Measurements from ENCODE around the gene MACROD2.

DNA sequence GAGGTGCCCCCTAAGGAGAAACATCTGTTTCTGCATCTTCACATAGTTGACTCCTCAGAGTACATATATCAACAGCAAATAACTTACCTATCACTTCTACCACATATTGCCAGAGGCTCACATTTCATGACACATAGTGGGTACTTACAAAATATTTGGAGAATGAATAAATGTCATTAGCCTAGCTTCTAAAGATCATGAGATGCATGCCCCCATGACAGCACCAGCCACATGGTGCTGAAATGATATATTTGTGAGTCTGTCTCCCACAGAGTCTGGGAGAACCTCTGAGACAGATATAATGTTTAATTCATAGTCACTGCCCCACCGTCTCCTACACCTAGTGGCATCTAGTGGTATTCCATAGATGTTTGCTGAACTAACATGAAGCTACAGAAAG, 2022.3 kb downstream of the MACROD2 start:
- TF ChIP-seq, protein P1, sequence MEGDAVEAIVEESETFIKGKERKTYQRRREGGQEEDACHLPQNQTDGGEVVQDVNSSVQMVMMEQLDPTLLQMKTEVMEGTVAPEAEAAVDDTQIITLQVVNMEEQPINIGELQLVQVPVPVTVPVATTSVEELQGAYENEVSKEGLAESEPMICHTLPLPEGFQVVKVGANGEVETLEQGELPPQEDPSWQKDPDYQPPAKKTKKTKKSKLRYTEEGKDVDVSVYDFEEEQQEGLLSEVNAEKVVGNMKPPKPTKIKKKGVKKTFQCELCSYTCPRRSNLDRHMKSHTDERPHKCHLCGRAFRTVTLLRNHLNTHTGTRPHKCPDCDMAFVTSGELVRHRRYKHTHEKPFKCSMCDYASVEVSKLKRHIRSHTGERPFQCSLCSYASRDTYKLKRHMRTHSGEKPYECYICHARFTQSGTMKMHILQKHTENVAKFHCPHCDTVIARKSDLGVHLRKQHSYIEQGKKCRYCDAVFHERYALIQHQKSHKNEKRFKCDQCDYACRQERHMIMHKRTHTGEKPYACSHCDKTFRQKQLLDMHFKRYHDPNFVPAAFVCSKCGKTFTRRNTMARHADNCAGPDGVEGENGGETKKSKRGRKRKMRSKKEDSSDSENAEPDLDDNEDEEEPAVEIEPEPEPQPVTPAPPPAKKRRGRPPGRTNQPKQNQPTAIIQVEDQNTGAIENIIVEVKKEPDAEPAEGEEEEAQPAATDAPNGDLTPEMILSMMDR (IDR thresholded peaks at IDR 0.05), result no peak
- no peak for TF ChIP-seq POLR2A (IDR thresholded peaks at IDR 0.05)
